Measurements from ENCODE around the gene LPP. TPM values are rescaled to one million over a fixed set of nuclear protein-coding genes. Genes with fewer than 3 reads are reported as not detected.

Gene LPP
- total RNA-seq, 4 donors from 2014 or later, result 207 to 592 (median 406) TPM

- Histone ChIP-seq H3K9me3 (no peaks in the 10 kb centered on the region), H3K4me3 (no peak overlapping the region), H3K4me1 (peaks cover 2 to 50% (median 23%) of the 10 kb centered on the region in 4 donors), H3K27ac (no peak overlapping the region), H3K36me3 (no peaks in the 10 kb centered on the region), H3K27me3 (no peaks in the 10 kb centered on the region)
- intact Hi-C loops (cut with DNase I; ENCODE audit: low total_unique reads), result no loop called here
- TF ChIP-seq EP300 (IDR thresholded peaks at IDR 0.05; ENCODE audit: low read depth) (no peak), POLR2A (IDR thresholded peaks at IDR 0.05) (no peak), POLR2AphosphoS5 (IDR thresholded peaks at IDR 0.05) (no peak)
- TF ChIP-seq, protein P1, sequence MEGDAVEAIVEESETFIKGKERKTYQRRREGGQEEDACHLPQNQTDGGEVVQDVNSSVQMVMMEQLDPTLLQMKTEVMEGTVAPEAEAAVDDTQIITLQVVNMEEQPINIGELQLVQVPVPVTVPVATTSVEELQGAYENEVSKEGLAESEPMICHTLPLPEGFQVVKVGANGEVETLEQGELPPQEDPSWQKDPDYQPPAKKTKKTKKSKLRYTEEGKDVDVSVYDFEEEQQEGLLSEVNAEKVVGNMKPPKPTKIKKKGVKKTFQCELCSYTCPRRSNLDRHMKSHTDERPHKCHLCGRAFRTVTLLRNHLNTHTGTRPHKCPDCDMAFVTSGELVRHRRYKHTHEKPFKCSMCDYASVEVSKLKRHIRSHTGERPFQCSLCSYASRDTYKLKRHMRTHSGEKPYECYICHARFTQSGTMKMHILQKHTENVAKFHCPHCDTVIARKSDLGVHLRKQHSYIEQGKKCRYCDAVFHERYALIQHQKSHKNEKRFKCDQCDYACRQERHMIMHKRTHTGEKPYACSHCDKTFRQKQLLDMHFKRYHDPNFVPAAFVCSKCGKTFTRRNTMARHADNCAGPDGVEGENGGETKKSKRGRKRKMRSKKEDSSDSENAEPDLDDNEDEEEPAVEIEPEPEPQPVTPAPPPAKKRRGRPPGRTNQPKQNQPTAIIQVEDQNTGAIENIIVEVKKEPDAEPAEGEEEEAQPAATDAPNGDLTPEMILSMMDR (IDR thresholded peaks at IDR 0.05), result no peak
- in situ Hi-C loops (cut with MboI; ENCODE audit: low pct_ligation_motif_present in 1 of 4, low pct_unique_long_range_greater_than_20kb in 1 of 4, low sequenced_read_pairs in 3 of 4), result no loop called here
- DNase-seq, result no peak
- 78 to 87% methylated on average over 3 of the region's 3 CpGs for WGBS, 2 donors (ENCODE audit: low coverage in 1 of 2)
Measured at GRCh38 chr3:188383748-188384147, 229.8 kb downstream of the LPP start.

DNA sequence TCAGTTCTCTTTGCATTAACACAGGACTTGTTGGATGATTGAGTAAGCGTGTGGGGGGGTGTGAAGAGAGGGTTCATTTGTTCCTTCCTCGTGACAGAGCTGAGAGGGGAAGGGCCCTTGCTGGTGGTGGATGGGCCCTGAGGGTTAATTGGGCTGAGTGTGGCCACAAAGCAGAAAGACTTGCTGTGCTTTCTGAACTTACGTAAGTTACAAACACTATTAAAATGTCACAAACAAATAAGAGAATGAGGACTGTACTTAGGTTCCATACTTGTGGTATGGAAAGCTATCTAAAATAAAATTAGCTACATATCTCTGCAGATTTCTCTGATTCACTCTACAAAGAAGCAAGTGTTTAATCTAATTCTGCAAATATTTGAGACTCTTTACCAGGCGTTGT, 231.3 kb downstream of the LPP start:
- H3K4me1 ChIP-seq, result peaks cover 10 to 49% (median 22%) of the 10 kb centered on the region in 4 donors
- WGBS, 2 donors (ENCODE audit: low coverage in 1 of 2), result 53 to 57% methylated on average over 4 of the region's 4 CpGs
- intact Hi-C loops (cut with DNase I; ENCODE audit: low total_unique reads) (no loop called here), in situ Hi-C loops (cut with MboI; ENCODE audit: low pct_ligation_motif_present in 1 of 4, low pct_unique_long_range_greater_than_20kb in 1 of 4, low sequenced_read_pairs in 3 of 4) (no loop called here)
- TF ChIP-seq EP300 (IDR thresholded peaks at IDR 0.05; ENCODE audit: low read depth) (no peak), POLR2AphosphoS5 (IDR thresholded peaks at IDR 0.05) (no peak), POLR2A (IDR thresholded peaks at IDR 0.05) (no peak)
- TF ChIP-seq, protein P1 (IDR thresholded peaks at IDR 0.05), result no peak
- H3K36me3 ChIP-seq, result no peaks in the 10 kb centered on the region
- peak overlapping the region in 2 of 4 donors; percentile 4 to 17 for H3K27ac ChIP-seq
- no peaks in the 10 kb centered on the region for H3K27me3 ChIP-seq
- H3K9me3 ChIP-seq, result no peaks in the 10 kb centered on the region
- no peak overlapping the region for H3K4me3 ChIP-seq
- DNase-seq, result no peak

DNA sequence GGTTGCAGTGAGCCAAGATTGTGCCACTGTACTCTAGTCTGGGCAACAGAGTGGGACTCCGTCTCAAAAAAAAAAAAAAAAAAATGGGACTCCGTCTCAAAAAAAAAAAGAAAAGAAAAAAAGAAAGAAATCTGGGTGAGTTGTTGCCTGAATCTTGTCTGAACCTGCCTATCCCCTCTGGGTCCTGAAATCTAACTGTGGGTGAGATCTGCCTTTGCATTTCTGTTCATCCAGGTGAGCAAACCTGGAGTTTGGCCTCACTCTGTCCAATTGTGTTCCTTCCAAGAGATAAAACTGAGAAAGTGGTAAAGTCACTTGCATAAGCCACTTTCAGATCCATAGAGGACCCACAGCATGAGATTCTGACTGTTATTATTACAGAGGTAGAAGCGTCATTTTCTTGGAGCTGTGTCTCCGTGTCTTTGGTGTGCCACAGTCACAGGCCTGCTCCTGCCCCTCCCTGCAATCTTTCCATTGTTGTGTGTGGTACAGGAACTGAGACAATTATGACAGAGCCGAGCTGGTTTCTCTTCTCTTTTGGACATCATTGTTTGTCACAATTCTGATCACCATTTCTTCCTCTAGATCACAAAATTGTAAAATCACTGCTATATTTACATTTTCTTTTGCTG, 235.9 kb downstream of the LPP start:
- intact Hi-C loops (cut with DNase I; ENCODE audit: low total_unique reads) (no loop called here), in situ Hi-C loops (cut with MboI; ENCODE audit: low pct_ligation_motif_present in 1 of 4, low pct_unique_long_range_greater_than_20kb in 1 of 4, low sequenced_read_pairs in 3 of 4) (no loop called here)
- peak overlapping the region; percentile 21 to 55 (median 50) for H3K27ac ChIP-seq
- WGBS, 2 donors (ENCODE audit: low coverage in 1 of 2), result 20 to 51% methylated on average over 2 to 5 of the region's 5 CpGs
- H3K4me1 ChIP-seq, result peaks cover 16 to 56% (median 27%) of the 10 kb centered on the region in 4 donors
- no peak overlapping the region for H3K4me3 ChIP-seq
- H3K27me3 ChIP-seq, result no peaks in the 10 kb centered on the region
- no peaks in the 10 kb centered on the region for H3K36me3 ChIP-seq
- no peaks in the 10 kb centered on the region for H3K9me3 ChIP-seq
- TF ChIP-seq POLR2AphosphoS5 (IDR thresholded peaks at IDR 0.05) (no peak), POLR2A (IDR thresholded peaks at IDR 0.05) (no peak), EP300 (IDR thresholded peaks at IDR 0.05; ENCODE audit: low read depth) (no peak)
- TF ChIP-seq, protein P1 (IDR thresholded peaks at IDR 0.05), result no peak
- peak; percentile 41 for DNase-seq

- H3K4me1 ChIP-seq, result peaks cover 16 to 56% (median 24%) of the 10 kb centered on the region in 4 donors
- DNase-seq, result no peak
- in situ Hi-C loops (cut with MboI; ENCODE audit: low pct_ligation_motif_present in 1 of 4, low pct_unique_long_range_greater_than_20kb in 1 of 4, low sequenced_read_pairs in 3 of 4), result no loop called here
- H3K9me3 ChIP-seq, result no peaks in the 10 kb centered on the region
- no peaks in the 10 kb centered on the region for H3K36me3 ChIP-seq
- WGBS, 2 donors (ENCODE audit: low coverage in 1 of 2), result 46 to 47% methylated on average over 3 to 4 of the region's 4 CpGs
- H3K4me3 ChIP-seq, result no peak overlapping the region
- no peak for TF ChIP-seq POLR2AphosphoS5 (IDR thresholded peaks at IDR 0.05)
- TF ChIP-seq, protein P1 (IDR thresholded peaks at IDR 0.05), result no peak
- no peak for TF ChIP-seq EP300 (IDR thresholded peaks at IDR 0.05; ENCODE audit: low read depth)
- H3K27me3 ChIP-seq, result no peaks in the 10 kb centered on the region
- peak overlapping the region; percentile 21 to 55 (median 50) for H3K27ac ChIP-seq
- intact Hi-C loops (cut with DNase I; ENCODE audit: low total_unique reads), result no loop called here
Measured at GRCh38 chr3:188390343-188390718, 236.4 kb downstream of the LPP start.
